PC-9 (cell line): ENCODE data around the gene DNAAF1. TPM values are rescaled to one million over a fixed set of nuclear protein-coding genes. Genes with fewer than 3 reads are reported as not detected.

Experiments
- BruUV-seq: library from RNA; stranded (reverse); fragments of 400-500 nt; replicated peaks from 2 replicates; lab custom pipeline; 2021; lab: Mats Ljungman, UMichigan
- CTCF ChIA-PET: fragments of 300-600 bp; sonication (Branson Sonifier 250); formaldehyde crosslinking; loops from one replicate; lab custom pipeline; 2022; ENCODE audit warnings: antibody characterized with exemption; lab: Charles Lee
- POLR2A ChIA-PET: fragments of 300-600 bp; sonication (Branson Sonifier 250); formaldehyde crosslinking; loops from one replicate; lab custom pipeline; 2022; ENCODE audit warnings: antibody characterized with exemption; ENCODE audit not compliant: unreplicated experiment; lab: Charles Lee
- DNase-seq, 2 experiments: peaks; one replicate each; pipeline versions ENCODE4 v3.0.0 to v3.0.0-alpha.2; 2015 to 2022; ENCODE audit warnings: mixed read lengths in 1 of 2
- H2AFZ ChIP-seq: fragments of 200-600 bp; sonication (generic); 2 replicates; pipeline ENCODE4 v1.8.1; 2017; ENCODE audit warnings: antibody characterized with exemption
- H3F3A ChIP-seq: fragments of 200-600 bp; sonication (generic); 2 replicates; pipeline ENCODE4 v1.8.1; 2017; ENCODE audit warnings: antibody characterized with exemption, mild to moderate bottlenecking, low read depth; ENCODE audit not compliant: insufficient read depth
- H3K27ac ChIP-seq: fragments of 200-600 bp; sonication (generic); 2 replicates; pipeline ENCODE4 v1.6.1; 2016; ENCODE audit warnings: mixed run types
- H3K27me3 ChIP-seq: fragments of 200-600 bp; sonication (generic); 2 replicates; pipeline ENCODE4 v1.6.1; 2016; ENCODE audit warnings: low read depth, mixed run types; ENCODE audit not compliant: insufficient read depth
- H3K36me3 ChIP-seq: fragments of 200-600 bp; sonication (generic); 2 replicates; pipeline ENCODE4 v1.6.1; 2016; ENCODE audit warnings: low read depth, mixed run types
- H3K4me1 ChIP-seq: fragments of 200-600 bp; sonication (generic); replicated peaks from 2 replicates; pipeline ENCODE4 v1.6.1; 2016; ENCODE audit warnings: mixed run types; ENCODE audit not compliant: insufficient read depth
- H3K4me2 ChIP-seq: fragments of 200-600 bp; sonication (generic); 2 replicates; pipeline ENCODE4 v1.6.1; 2017; ENCODE audit warnings: mixed run types
- H3K4me3 ChIP-seq: fragments of 200-600 bp; sonication (generic); 2 replicates; pipeline ENCODE4 v1.6.1; 2016; ENCODE audit warnings: mixed run types
- H3K79me2 ChIP-seq: fragments of 200-600 bp; sonication (generic); 2 replicates; pipeline ENCODE4 v1.6.1; 2017; ENCODE audit warnings: low read depth, mixed run types
- H3K9me2 ChIP-seq: fragments of 200-600 bp; sonication (generic); 2 replicates; pipeline ENCODE4 v1.8.1; 2017; ENCODE audit warnings: mild to moderate bottlenecking; ENCODE audit not compliant: insufficient read depth
- H3K9me3 ChIP-seq: fragments of 200-600 bp; sonication (generic); 2 replicates; pipeline ENCODE4 v1.8.1; 2016; ENCODE audit warnings: low read depth; ENCODE audit not compliant: insufficient read depth
- H4K20me1 ChIP-seq: fragments of 200-600 bp; sonication (generic); 2 replicates; pipeline ENCODE4 v1.8.1; 2017; ENCODE audit not compliant: insufficient read depth
- CTCF ChIP-seq: fragments of 200-600 bp; sonication (generic); conservative IDR thresholded peaks from 2 replicates; pipeline ENCODE4 v1.6.1; 2017; ENCODE audit warnings: mixed run types, antibody characterized with exemption, mild to moderate bottlenecking, moderate library complexity
- EZH2 ChIP-seq: fragments of 200-600 bp; sonication (generic); IDR thresholded peaks from 2 replicates; pipeline ENCODE4 v1.8.0; 2017; ENCODE audit warnings: antibody characterized with exemption, low read depth
- intact Hi-C: fragments of 100-400 bp; cut with micrococcal nuclease; formaldehyde crosslinking; loops from one replicate; pipeline ENCODE4 v1.10.0; 2022; ENCODE audit not compliant: unreplicated experiment
- total RNA-seq: library from RNA; stranded (reverse); gene quantifications from 2 replicates; pipeline ENCODE4 v1.2.3, GENCODE V29; 2021

Gene DNAAF1
- total RNA-seq, 1 experiment from 2014 or later: 1.2 TPM

- BruUV-seq: no TSS peak
Measured at GRCh38 chr16:84138500-84138823, 6.6 kb upstream of the DNAAF1 start.

GRCh38 chr16:84138824-84139627 is 6.1 kb upstream of the DNAAF1 start:
- peaks cover 60% of the 10 kb centered on the region for H3K79me2 ChIP-seq
- TF ChIP-seq EZH2 (no peak), CTCF (no peak)
- no TSS peak for BruUV-seq
- peak overlapping the region; percentile 54 for H3K27ac ChIP-seq
- no peaks in the 10 kb centered on the region for H4K20me1 ChIP-seq
- H3K4me2 ChIP-seq: peak overlapping the region; percentile 67
- ChIA-PET CTCF (no interaction called here), POLR2A (interaction anchor here (0.6 kb wide), 1 partner anchor 84 kb away, joined by 3 read pairs; no protein-coding TSS in a partner anchor)
- intact Hi-C loops: loop anchor here (1.0 kb wide), 1 partner anchor 20 kb away; no protein-coding TSS in a partner anchor
- H3K36me3 ChIP-seq: no peaks in the 10 kb centered on the region; the same call in 1 of the 2 replicates
- H3F3A ChIP-seq: 0 out of 2 replicates have a peak, but pooled peaks cover 7% of the 10 kb centered on the region
- 0 out of 2 replicates have a peak overlapping the region, but pooled peaks have one; percentile 24 for H2AFZ ChIP-seq
- no peak overlapping the region for H3K4me3 ChIP-seq
- peak; percentile 53 to 67 for DNase-seq
- no peaks in the 10 kb centered on the region for H3K27me3 ChIP-seq
- no peaks in the 10 kb centered on the region for H3K9me2 ChIP-seq
- no peaks in the 10 kb centered on the region for H3K9me3 ChIP-seq
- H3K4me1 ChIP-seq: peaks cover 28% of the 10 kb centered on the region

More at GRCh38 chr16:84138500-84138823, 6.6 kb upstream of the DNAAF1 start:
- Histone ChIP-seq H3K9me3 (no peaks in the 10 kb centered on the region), H3F3A (0 out of 2 replicates have a peak, but pooled peaks cover 7% of the 10 kb centered on the region), H3K36me3 (no peaks in the 10 kb centered on the region; the same call in 1 of the 2 replicates), H3K27ac (peak overlapping the region; percentile 54), H4K20me1 (no peaks in the 10 kb centered on the region), H3K9me2 (no peaks in the 10 kb centered on the region), H2AFZ (0 out of 2 replicates have a peak overlapping the region, but pooled peaks have one; percentile 24), H3K4me2 (peak overlapping the region; percentile 67), H3K27me3 (no peaks in the 10 kb centered on the region), H3K4me1 (peaks cover 23% of the 10 kb centered on the region), H3K4me3 (no peak overlapping the region), H3K79me2 (peaks cover 55% of the 10 kb centered on the region)
- intact Hi-C loops: loop anchor here (1.0 kb wide), 1 partner anchor 19 kb away; no protein-coding TSS in a partner anchor
- no peak for TF ChIP-seq CTCF
- no peak for TF ChIP-seq EZH2
- ChIA-PET POLR2A (interaction anchor here (0.6 kb wide), 1 partner anchor 85 kb away, joined by 3 read pairs; no protein-coding TSS in a partner anchor), CTCF (interaction anchor here (0.6 kb wide), 1 partner anchor 33 kb away, joined by 5 read pairs; no protein-coding TSS in a partner anchor)
- no peak for DNase-seq

- POLR2A ChIA-PET: no interaction called here
Measured at GRCh38 chr16:84139628-84140258, 5.4 kb upstream of the DNAAF1 start.

More at GRCh38 chr16:84139628-84140258, 5.4 kb upstream of the DNAAF1 start:
- no peak for DNase-seq
- no peak overlapping the region for H3K4me3 ChIP-seq
- 0 out of 2 replicates have a peak, but pooled peaks cover 7% of the 10 kb centered on the region for H3F3A ChIP-seq
- no peak overlapping the region for H2AFZ ChIP-seq
- H3K9me2 ChIP-seq: no peaks in the 10 kb centered on the region
- H4K20me1 ChIP-seq: no peaks in the 10 kb centered on the region
- H3K27ac ChIP-seq: peak overlapping the region; percentile 54
- peaks cover 28% of the 10 kb centered on the region for H3K4me1 ChIP-seq
- H3K4me2 ChIP-seq: peak overlapping the region; percentile 67
- TF ChIP-seq CTCF (no peak), EZH2 (no peak)
- peaks cover 61% of the 10 kb centered on the region for H3K79me2 ChIP-seq
- intact Hi-C loops: no loop called here
- H3K27me3 ChIP-seq: no peaks in the 10 kb centered on the region
- BruUV-seq: no TSS peak
- no peaks in the 10 kb centered on the region; the same call in 1 of the 2 replicates for H3K36me3 ChIP-seq
- CTCF ChIA-PET: no interaction called here
- no peaks in the 10 kb centered on the region for H3K9me3 ChIP-seq
